OCI-LY7 (cell line): ENCODE data around the gene THTPA. TPM values are rescaled to one million over a fixed set of nuclear protein-coding genes. Genes with fewer than 3 reads are reported as not detected.

Experiments used
- BruUV-seq: library from RNA; stranded (reverse); fragments of 400-500 nt; replicated peaks from 2 replicates; lab custom pipeline; 2021; lab: Mats Ljungman, UMichigan
- CTCF ChIA-PET: fragments of 300-600 bp; sonication (Branson Sonifier 250); formaldehyde crosslinking; loops from one replicate; lab custom pipeline; 2022; ENCODE audit warnings: antibody characterized with exemption; ENCODE audit not compliant: unreplicated experiment; lab: Charles Lee
- POLR2A ChIA-PET: fragments of 300-600 bp; sonication (Branson Sonifier 250); formaldehyde crosslinking; loops from one replicate; lab custom pipeline; 2022; ENCODE audit warnings: antibody characterized with exemption; lab: Charles Lee
- DNase-seq: peaks from one replicate; pipeline ENCODE4 v3.0.0-alpha.2; 2015; ENCODE audit warnings: low spot score
- H2AFZ ChIP-seq: fragments of 200-600 bp; sonication (generic), shearing (Covaris generic); 2 replicates; pipeline ENCODE4 v1.6.1; 2014; ENCODE audit warnings: mild to moderate bottlenecking, antibody characterized with exemption, low read length, moderate library complexity
- H3K27ac ChIP-seq: fragments of 200-600 bp; sonication (generic); 2 replicates; pipeline ENCODE4 v1.5.1; 2014; ENCODE audit warnings: mixed run types, low read depth, mild to moderate bottlenecking, moderate library complexity, low read length, inconsistent platforms; ENCODE audit not compliant: poor library complexity, severe bottlenecking
- H3K36me3 ChIP-seq: fragments of 200-600 bp; sonication (generic); 2 replicates; pipeline ENCODE4 v1.6.1; 2014; ENCODE audit warnings: mild to moderate bottlenecking, antibody characterized with exemption, low read length, moderate library complexity, mixed read lengths; ENCODE audit not compliant: insufficient read depth
- H3K4me1 ChIP-seq: fragments of 200-600 bp; sonication (generic); 2 replicates; pipeline ENCODE4 v1.5.1; 2014; ENCODE audit warnings: mild to moderate bottlenecking, low read length; ENCODE audit not compliant: insufficient read depth, poor library complexity, severe bottlenecking
- H3K4me2 ChIP-seq: fragments of 200-600 bp; sonication (generic); 2 replicates; pipeline ENCODE4 v1.6.1; 2014; ENCODE audit warnings: mild to moderate bottlenecking, low read length
- H3K4me3 ChIP-seq: fragments of 200-600 bp; sonication (generic); 2 replicates; pipeline ENCODE4 v1.5.1; 2014; ENCODE audit warnings: mild to moderate bottlenecking, low read depth, low read length; ENCODE audit not compliant: poor library complexity, severe bottlenecking
- H3K79me2 ChIP-seq: fragments of 200-600 bp; sonication (generic); 2 replicates; pipeline ENCODE4 v1.6.1; 2016; ENCODE audit warnings: low read depth, mild to moderate bottlenecking, low read length, moderate library complexity, mixed read lengths; ENCODE audit not compliant: insufficient read depth
- H3K9me2 ChIP-seq: fragments of 200-600 bp; sonication (generic); 2 replicates; pipeline ENCODE4 v1.6.1; 2016; ENCODE audit warnings: mild to moderate bottlenecking, low read length, mixed read lengths; ENCODE audit not compliant: insufficient read depth
- H3K9me3 ChIP-seq: fragments of 200-600 bp; sonication (generic); 2 replicates; pipeline ENCODE4 v1.6.1; 2014; ENCODE audit warnings: mild to moderate bottlenecking, mixed run types, low read length, mixed read lengths
- H4K20me1 ChIP-seq: fragments of 200-600 bp; sonication (generic); 2 replicates; pipeline ENCODE4 v1.6.1; 2014; ENCODE audit warnings: mild to moderate bottlenecking, antibody characterized with exemption, low read length, moderate library complexity, mixed read lengths; ENCODE audit not compliant: insufficient read depth
- EZH2phosphoT487 ChIP-seq: fragments of 200-600 bp; sonication (generic); IDR thresholded peaks from 2 replicates; pipeline ENCODE4 v1.6.1; 2018; ENCODE audit warnings: low read depth, borderline replicate concordance, mild to moderate bottlenecking, mixed run types, antibody characterized with exemption, low read length, moderate library complexity, mixed read lengths
- intact Hi-C: fragments of 100-400 bp; cut with micrococcal nuclease; formaldehyde crosslinking; loops from one replicate; pipeline ENCODE4 v1.10.0; 2022; ENCODE audit not compliant: unreplicated experiment
- total RNA-seq, 2 experiments: library from RNA; depleted of rRNA in 1 of 2; stranded (reverse); fragments of >200 nt in 1 of 2; shearing (Covaris generic) in 1 of 2; gene quantifications; 2 replicates each; pipeline ENCODE4 v1.2.3, GENCODE V29; 2014 to 2022
- TF ChIP-seq, protein P1 (sequence below): fragments of 200-600 bp; sonication (generic); conservative IDR thresholded peaks from 2 replicates; pipeline ENCODE4 v1.5.1; 2014; ENCODE audit warnings: mild to moderate bottlenecking, antibody characterized with exemption, low read length, moderate library complexity, mixed read lengths

The THTPA gene
- total RNA-seq, 2 experiments from 2014 or later = 15.4 to 28.6 TPM

DNA sequence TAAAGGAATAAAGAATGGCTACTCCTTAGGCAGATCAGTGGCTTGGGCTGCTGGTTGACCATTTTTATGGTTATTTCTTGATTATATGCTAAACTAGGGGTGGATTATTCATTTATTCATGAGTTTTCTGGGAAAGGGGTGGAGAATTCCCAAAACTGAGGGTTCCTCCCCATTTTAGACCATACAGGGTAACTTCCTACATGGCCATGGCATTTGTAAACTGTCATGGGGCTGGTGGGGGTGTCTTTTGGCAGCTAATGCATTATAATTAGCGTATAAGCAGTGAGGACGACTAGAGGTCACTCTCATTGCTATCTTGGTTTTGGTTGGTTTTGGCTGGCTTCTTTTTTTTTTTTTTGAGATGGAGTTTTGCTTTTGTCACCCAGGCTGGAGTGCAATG, 48.1 kb downstream of the THTPA start:
- CTCF ChIA-PET = no interaction called here
- H3K9me2 ChIP-seq = no peaks in the 10 kb centered on the region
- H2AFZ ChIP-seq = no peak overlapping the region
- intact Hi-C loops = no loop called here
- no peak for TF ChIP-seq EZH2phosphoT487
- TF ChIP-seq, protein P1, sequence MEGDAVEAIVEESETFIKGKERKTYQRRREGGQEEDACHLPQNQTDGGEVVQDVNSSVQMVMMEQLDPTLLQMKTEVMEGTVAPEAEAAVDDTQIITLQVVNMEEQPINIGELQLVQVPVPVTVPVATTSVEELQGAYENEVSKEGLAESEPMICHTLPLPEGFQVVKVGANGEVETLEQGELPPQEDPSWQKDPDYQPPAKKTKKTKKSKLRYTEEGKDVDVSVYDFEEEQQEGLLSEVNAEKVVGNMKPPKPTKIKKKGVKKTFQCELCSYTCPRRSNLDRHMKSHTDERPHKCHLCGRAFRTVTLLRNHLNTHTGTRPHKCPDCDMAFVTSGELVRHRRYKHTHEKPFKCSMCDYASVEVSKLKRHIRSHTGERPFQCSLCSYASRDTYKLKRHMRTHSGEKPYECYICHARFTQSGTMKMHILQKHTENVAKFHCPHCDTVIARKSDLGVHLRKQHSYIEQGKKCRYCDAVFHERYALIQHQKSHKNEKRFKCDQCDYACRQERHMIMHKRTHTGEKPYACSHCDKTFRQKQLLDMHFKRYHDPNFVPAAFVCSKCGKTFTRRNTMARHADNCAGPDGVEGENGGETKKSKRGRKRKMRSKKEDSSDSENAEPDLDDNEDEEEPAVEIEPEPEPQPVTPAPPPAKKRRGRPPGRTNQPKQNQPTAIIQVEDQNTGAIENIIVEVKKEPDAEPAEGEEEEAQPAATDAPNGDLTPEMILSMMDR = no peak
- POLR2A ChIA-PET = no interaction called here
- no peaks in the 10 kb centered on the region for H3K36me3 ChIP-seq
- no peak overlapping the region for H3K4me2 ChIP-seq
- no TSS peak for BruUV-seq
- no peak overlapping the region for H3K4me3 ChIP-seq
- H3K27ac ChIP-seq = no peak overlapping the region
- DNase-seq = no peak
- H3K9me3 ChIP-seq = no peaks in the 10 kb centered on the region
- no peaks in the 10 kb centered on the region for H3K79me2 ChIP-seq
- H4K20me1 ChIP-seq = no peaks in the 10 kb centered on the region
- no peaks in the 10 kb centered on the region for H3K4me1 ChIP-seq

DNA sequence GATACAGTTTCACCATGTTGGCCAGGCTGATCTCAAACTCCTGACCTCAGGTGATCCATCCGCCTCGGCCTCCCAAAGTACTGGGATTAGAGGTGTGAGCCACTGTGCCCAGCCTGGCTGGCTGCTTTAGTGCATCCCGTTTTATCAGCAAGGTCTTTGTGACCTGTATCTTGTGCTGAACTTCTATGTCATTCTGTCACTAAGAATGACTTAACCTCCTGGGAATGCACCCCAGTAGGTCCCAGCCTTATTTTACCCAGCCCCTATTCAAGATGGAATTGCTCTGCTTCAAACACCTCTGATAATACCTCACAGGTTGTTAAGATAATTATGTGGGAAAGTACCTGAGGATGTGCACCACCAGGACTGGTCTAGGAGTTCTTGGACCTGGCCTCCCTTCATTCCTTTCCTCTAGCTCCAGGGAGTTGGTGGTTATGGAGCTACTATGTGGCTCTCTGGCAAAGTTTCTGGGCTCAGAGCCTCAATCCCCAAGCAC, 48.7 kb downstream of the THTPA start:
- no peaks in the 10 kb centered on the region for H4K20me1 ChIP-seq
- no peak overlapping the region for H3K4me2 ChIP-seq
- no peak for DNase-seq
- no peaks in the 10 kb centered on the region for H3K79me2 ChIP-seq
- H3K9me3 ChIP-seq = no peaks in the 10 kb centered on the region
- ChIA-PET POLR2A (no interaction called here), CTCF (no interaction called here)
- intact Hi-C loops = no loop called here
- no peaks in the 10 kb centered on the region for H3K36me3 ChIP-seq
- no peak overlapping the region for H2AFZ ChIP-seq
- no peak overlapping the region for H3K27ac ChIP-seq
- no peak for TF ChIP-seq EZH2phosphoT487
- TF ChIP-seq, protein P1 = no peak
- no peaks in the 10 kb centered on the region for H3K4me1 ChIP-seq
- no TSS peak for BruUV-seq
- H3K9me2 ChIP-seq = no peaks in the 10 kb centered on the region
- no peak overlapping the region for H3K4me3 ChIP-seq

DNA sequence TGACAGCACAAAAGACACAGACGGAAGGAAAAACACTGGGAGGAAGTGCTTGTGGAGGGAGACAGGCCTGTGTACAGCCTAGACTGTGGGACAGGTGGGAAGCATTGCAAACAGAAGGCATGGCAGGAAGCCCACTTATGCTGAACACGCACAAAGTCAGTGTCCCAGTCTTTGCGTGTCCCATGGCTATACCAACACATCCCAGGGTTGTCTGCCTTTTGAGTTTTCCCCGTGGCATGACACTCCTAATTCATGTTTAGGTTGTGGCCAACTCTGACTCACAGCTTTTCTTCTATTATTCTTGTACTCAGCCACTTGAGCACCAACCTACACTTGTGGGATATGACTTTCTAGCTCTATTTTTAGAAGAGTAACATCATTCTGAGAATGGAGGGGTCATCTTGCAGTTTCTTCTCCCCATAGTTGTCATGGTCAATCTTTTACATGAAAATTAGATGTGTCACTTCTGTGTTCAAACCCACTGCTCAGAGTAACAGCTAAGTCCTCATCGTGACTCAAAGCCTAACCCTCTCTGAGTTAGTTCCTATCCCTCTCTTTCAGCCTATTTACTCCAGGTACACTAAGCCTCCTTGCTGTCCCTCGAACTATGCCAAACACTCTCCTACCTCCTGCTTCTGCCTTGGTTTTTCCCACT, 50.0 kb downstream of the THTPA start:
- CTCF ChIA-PET = interaction anchor here (0.5 kb wide), 1 partner anchor 221 kb away, joined by 3 read pairs; no protein-coding TSS in a partner anchor
- H3K4me1 ChIP-seq = no peaks in the 10 kb centered on the region
- H4K20me1 ChIP-seq = no peaks in the 10 kb centered on the region
- H2AFZ ChIP-seq = no peak overlapping the region
- no peaks in the 10 kb centered on the region for H3K36me3 ChIP-seq
- no peaks in the 10 kb centered on the region for H3K79me2 ChIP-seq
- no peak overlapping the region for H3K4me2 ChIP-seq
- H3K9me2 ChIP-seq = no peaks in the 10 kb centered on the region
- TF ChIP-seq, protein P1 = no peak
- TF ChIP-seq EZH2phosphoT487 = no peak
- H3K27ac ChIP-seq = no peak overlapping the region
- no peak for DNase-seq
- intact Hi-C loops = no loop called here
- H3K9me3 ChIP-seq = no peaks in the 10 kb centered on the region
- POLR2A ChIA-PET = no interaction called here
- BruUV-seq = no TSS peak
- H3K4me3 ChIP-seq = no peak overlapping the region
